Adipose tissue (tissue), 3 donors: Measurements from ENCODE around the gene MACROD2. TPM values are rescaled to one million over a fixed set of nuclear protein-coding genes. Genes with fewer than 3 reads are reported as not detected.

Experiments
- H3K27ac ChIP-seq: one replicate; pipeline ENCODE4 v1.5.1; 2013; ENCODE audit warnings: low read depth, low read length
- WGBS, 3 donors: extraction: QIAGEN DNeasy Blood & Tissue Kit; methylation state at CpG; one replicate each; pipeline ENCODE4 v1.1.7; 2013; 5-methylcytosine and 5-hydroxymethylcytosine counted together
- polyA plus RNA-seq, 3 donors: library from polyadenylated mRNA; stranded (reverse); fragments of 200-250 nt; gene quantifications; one replicate each; pipeline ENCODE4 v1.2.3, GENCODE V29; 2013
- donor health status: healthy with polysubstance abuse.
- donor health status: Bipolar disorder and iron deficiency.
- donor health status: healthy.

The MACROD2 gene
- polyA plus RNA-seq, 3 donors, result 0.11 to 0.98 (median 0.56) TPM

DNA sequence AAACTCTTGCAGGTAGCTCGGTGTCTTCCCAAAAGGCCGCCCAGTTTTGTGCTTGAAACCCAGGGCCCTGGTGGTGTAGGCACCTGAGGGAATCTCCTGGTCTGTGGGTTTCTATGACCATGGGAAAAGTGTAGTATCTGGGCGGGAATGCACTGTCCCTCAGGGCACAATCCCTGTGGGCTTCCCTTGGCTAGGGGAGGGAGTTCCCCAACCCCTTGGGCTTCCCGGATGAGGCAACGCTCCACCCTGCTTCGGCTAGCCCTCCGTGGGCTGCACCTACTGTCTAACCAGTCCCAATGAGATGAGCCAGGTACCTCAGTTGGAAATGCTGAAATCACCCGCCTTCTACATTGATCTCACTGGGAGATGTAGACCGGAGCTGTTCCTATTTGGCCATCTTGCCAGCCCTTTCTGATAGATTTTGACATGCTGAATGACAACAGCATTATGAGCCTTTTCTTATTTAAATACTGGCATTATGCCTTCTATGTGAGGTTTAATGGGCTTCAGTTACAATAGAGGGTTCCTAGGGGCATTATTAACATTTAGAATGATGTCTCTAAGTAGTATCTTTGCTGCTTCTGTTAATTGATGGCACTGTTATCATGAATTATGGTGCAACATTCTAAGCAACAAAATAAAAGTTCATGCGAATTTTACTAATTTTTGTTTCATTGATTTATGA lies 475.8 kb downstream of the MACROD2 start:
- WGBS, 3 donors, result 88 to 93% (median 92%) methylated on average over 10 of the region's 10 CpGs
- no peak overlapping the region for H3K27ac ChIP-seq

DNA sequence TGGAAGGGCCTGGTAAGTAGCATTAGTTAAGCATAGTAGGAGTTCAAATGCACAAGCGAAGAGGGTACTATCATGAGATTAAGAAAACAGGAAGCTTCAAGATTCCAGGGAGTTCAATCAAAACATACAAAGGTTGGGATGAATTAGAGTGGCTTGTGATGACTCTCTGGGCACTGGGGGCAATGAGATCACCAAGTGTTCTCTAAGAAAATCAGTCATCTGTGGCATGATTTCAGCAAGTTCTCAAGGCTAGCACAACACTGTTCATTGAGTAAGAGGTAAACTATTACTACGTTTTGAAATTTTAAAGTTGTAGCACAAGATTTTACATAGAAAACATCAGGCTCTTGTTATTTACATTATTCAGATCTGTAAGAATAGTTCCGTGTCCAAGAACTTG lies 481.8 kb downstream of the MACROD2 start:
- no peak overlapping the region for H3K27ac ChIP-seq
- WGBS, 3 donors, result 69 to 81% (median 75%) methylated on average over 3 of the region's 3 CpGs

DNA sequence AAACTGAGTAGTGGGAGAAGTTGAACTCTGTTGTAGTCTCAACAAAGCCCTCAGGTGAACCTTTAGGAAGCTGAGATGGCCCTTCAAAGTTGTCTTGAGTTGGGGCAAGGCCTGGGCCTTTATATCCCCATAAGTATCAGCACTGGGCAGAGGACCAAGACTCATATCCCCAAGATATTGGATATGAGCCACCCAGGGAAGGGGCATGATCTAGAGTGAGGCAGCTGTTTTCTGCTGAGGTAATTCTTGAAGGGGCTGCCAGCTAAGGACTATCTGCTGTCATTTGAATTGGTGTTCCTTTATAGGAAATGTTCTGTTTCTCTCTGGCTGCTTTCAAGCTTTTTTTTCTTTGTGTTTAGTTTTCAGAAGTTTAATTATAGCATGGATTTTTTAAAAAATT lies 482.8 kb downstream of the MACROD2 start:
- no peak overlapping the region for H3K27ac ChIP-seq

DNA sequence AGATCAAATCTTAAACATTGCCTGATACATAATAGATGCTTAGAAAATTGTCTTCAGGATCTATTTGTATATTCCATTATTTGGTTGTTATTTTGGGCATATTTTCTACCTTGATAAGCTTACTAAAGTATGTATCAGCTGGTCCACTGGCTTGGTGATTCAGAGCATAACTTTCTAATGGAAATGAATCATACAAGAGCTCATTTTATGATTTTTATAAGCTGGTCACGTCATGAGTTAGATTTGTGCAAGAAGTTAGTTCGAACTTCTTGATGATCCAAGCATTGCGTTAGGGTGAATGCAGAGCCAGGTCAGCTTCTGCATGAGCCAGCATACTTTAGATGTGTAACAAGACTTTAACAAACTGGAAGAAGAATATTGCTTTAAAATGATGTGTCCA lies 486.5 kb downstream of the MACROD2 start:
- 88 to 92% (median 90%) methylated on average over 3 of the region's 3 CpGs for WGBS, 3 donors
- H3K27ac ChIP-seq, result no peak overlapping the region

DNA sequence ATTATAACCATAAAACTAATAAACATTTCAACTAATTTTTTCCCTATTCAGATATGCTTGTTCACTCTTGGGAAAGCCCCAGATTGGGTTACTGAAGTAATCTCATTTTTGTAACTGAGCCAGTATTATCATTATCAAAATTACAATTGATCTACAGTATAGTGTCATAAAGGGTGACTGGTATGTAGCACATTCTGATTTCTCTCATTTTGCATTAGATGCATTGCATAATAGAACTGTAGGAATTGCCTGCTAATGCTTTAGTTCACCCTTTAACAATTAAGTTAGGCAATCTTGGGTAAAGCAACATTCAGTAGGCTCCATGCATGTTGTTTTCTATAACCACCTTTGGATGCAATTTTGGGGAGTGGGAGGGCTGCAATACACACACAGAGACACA lies 492.9 kb downstream of the MACROD2 start:
- H3K27ac ChIP-seq, result no peak overlapping the region

DNA sequence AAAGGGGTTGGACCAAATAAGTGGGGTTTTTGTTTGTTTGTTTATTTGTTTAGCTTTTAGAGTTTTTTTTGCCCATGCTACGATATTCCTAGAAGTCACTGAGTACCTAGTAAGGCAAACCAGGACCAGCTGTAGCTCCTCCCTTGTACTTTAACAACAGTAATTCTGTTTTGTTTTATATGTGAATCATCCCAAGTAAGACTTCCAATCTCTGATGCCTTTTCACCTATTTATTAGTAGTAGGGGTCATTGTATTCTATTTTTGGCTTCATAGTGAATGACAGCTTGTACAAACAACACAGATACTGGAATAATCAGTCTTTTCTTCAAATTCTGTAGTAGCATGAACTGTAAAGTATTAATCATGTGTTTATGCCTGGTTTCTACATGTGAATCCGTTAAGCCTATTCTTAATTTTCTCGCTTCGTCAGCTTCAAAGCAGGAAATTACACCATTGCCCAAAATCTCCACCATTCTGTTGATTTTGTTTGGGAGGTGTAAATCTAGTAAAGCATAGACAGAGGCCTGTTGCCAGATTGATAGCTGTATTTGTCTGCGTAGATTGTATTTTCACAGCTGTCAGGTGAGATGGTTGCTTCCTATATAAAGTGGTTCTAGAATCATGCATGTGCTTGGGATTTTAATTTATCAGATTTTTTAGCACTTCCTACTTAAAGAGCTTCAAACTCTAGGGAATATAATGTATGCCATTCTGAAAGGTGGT lies 493.6 kb downstream of the MACROD2 start:
- no peak overlapping the region for H3K27ac ChIP-seq
- 58 to 87% (median 64%) methylated on average over 5 of the region's 5 CpGs for WGBS, 3 donors

DNA sequence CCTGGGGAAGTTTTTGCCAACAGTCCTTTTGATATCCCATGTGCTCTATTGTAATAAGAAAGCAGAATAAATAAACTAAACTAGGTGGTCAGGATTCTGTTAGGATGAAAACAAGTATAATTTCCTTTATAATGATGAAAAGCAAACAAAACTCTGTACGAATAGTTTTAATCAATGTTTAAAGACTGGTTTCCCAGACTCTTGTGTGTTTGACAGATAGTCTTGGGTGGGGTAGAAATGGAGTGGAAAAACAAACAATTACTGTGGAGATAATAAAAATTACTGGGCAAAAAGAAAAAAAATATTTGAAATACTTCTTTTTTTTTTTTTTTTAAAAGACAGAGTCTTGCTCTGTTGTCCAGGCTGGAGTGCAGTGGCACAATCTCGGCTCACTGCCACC lies 494.2 kb downstream of the MACROD2 start:
- no peak overlapping the region for H3K27ac ChIP-seq
- WGBS, 3 donors, result 38 to 45% (median 39%) methylated on average over 2 of the region's 2 CpGs

DNA sequence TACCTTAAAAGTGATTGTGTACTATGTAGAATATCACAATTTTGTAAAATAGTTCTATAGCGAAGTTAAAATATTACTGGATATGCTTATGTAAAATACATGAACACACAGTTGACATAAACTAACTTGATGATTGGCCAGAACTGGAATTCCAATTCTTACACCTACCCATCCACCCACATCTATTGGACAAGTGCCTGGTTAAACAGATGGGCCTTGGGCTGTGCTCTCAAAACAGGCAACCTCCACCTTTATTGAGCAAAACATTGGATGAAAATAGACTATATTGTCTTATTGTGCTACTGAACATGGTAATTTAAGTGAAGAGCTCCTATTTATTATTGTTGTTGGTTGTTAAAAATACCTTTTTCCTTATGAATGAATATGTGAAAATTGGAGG lies 496.1 kb downstream of the MACROD2 start:
- WGBS, 3 donors, result 87 to 94% (median 89%) methylated on average over 1 of the region's 1 CpG

DNA sequence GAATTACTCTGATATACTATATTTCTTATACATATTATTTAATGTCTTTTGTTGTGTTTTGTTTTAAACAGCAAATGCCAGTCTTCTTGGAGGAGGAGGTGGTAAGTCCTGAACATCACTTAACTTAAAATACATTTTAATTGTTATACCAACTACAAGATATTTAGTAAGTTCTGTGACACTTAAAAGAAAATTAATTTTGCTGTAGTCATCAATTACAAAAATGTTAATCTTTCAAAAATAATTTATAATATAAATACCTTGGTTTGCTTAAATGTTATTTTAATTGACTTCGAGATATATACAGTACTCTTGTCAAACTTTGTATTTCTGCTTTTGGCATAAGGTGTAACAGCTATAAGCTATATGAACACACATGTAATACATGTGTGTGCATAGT lies 498.1 kb downstream of the MACROD2 start:
- 81 to 95% (median 88%) methylated on average over 1 of the region's 1 CpG for WGBS, 3 donors
- H3K27ac ChIP-seq, result no peak overlapping the region

More for the DNA sequence above, 496.1 kb downstream of the MACROD2 start:
- no peak overlapping the region for H3K27ac ChIP-seq

DNA sequence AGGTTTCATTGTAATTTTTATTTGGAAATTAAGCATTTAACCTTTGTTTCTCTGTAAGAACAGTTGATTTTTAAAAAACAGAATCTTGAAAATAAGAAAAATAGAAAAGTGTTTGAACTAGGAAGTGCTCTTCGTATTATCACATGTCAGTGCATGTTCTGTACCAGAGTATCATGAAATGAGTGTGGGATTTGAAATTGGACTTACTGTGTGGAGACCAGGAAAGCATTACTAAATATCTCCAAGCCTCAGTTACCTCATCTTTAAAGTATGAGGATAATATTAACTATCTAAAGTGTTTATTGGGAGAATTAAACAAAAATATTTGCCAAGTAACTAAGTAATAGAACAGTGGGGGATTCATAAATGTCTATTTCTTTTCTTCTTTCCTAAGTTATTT lies 499.0 kb downstream of the MACROD2 start:
- WGBS, 3 donors, result 73 to 95% (median 87%) methylated on average over 1 of the region's 1 CpG
- no peak overlapping the region for H3K27ac ChIP-seq

DNA sequence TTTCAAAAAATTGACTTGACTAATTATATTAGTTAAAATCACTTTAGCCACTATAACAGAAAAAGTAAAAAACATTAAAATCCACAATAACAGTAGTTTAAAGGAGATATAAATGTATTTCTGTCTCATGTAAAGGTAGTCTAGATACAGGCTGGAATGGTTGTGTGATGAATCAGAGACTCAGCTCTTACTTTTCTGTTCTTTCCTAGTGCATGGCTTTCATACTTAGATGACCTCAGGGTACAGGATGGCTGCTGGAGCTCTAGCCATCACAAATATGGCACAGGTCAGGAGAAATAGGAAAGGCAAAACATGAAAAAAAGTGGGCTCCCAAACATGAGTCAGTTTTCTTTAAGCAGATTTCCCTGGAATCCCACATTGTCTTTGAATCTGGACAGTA lies 499.8 kb downstream of the MACROD2 start:
- no peak overlapping the region for H3K27ac ChIP-seq

DNA sequence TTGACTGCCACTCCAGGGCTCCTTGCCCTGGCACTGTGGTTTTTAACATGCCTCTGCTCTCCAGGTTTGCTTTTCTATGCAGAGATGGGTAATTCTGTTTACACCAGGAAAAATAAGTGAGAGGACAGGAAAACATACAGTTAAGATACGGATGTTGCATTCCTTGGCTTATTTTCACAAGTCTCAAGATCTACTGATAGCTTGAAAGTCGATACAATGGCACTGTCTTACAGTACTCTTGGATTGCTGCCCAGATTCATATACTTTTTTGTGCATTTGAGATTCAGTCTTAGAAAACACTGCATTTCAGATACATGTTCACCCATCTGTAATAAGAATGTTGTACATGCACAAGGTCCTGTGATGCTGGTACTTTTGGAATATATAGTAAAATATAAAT lies 501.7 kb downstream of the MACROD2 start:
- no peak overlapping the region for H3K27ac ChIP-seq
- WGBS, 3 donors, result 42 to 60% (median 56%) methylated on average over 2 of the region's 2 CpGs

DNA sequence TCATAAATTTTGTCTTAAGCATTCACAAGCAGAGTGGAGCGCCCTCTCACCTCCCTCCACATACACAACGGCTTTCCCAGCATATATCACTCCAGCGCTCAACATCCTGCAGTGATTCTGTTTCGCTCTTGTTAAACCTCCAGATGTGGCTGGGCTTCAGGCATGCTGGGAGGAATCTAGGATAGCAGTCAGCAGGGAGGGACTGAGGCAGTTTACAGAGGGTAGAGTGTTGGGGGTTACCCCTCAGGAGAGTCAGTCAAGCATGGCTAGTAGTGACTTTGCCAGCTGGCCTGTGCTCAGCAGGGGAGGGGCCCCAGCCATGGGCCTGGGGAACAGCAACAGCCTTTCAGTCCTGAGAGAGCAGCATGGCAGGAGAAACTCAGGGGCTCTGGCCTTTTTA lies 503.5 kb downstream of the MACROD2 start:
- no peak overlapping the region for H3K27ac ChIP-seq
- 70 to 93% (median 74%) methylated on average over 4 of the region's 4 CpGs for WGBS, 3 donors

DNA sequence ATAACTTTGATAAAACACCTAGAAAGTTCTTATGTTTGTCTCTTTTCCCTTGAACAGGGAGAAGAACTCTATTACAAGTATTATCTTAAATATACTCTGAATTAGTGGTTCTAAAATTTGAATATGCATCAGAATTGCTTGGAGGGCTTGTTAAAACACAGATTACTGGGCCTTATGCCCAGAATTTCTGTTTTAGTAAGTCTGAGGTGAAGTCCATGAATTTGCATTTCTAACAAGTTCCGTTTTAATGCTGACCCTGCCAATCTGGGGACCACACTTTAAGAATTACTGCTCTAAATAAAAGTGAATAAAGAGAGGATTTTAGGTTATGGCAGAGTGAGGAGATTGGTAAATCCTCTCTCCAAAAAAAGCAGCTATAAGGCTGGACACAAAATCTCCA lies 510.2 kb downstream of the MACROD2 start:
- 74 to 95% (median 91%) methylated on average over 1 of the region's 1 CpG for WGBS, 3 donors

DNA sequence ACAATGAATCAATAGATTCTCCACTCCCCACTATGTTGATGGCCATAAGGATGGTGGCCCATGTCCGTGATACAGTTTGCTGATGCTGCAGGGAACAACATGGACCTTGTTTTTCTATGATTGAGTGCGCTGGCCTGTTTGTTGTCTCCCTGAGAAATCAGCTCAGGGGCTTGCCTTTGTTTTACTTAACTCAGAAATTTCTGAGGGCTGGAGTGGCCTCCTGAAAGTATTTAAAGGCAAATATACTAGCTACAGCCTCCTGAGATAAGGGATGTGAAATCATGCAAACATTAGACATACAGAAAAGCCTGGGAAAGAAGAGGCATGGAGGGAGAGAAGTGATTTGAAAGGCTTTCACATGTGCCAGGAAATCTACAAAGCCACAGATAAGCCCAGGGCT lies 512.4 kb downstream of the MACROD2 start:
- WGBS, 3 donors, result 82 to 90% (median 89%) methylated on average over 2 of the region's 2 CpGs
- no peak overlapping the region for H3K27ac ChIP-seq

More for the DNA sequence above, 510.2 kb downstream of the MACROD2 start:
- no peak overlapping the region for H3K27ac ChIP-seq

DNA sequence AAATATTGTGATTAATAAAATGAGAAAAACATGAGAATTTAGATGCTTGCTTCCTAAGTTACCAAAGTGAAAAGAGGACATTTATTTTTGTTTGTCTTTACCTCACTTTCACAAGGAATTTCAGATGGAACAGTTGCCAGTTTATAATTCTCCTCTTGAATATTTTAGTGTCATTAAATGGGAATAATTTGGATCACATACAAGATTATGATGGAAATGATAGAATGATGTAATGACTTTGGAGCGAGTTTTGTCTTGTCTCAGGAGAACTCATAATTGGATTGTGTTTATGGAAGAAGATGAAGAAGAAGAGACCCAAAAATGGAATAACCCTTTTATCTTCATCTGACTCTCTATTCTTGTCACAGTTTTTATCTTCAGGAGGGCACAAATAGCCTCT lies 515.0 kb downstream of the MACROD2 start:
- 39 to 81% (median 54%) methylated on average over 1 of the region's 1 CpG for WGBS, 3 donors
- H3K27ac ChIP-seq, result no peak overlapping the region

DNA sequence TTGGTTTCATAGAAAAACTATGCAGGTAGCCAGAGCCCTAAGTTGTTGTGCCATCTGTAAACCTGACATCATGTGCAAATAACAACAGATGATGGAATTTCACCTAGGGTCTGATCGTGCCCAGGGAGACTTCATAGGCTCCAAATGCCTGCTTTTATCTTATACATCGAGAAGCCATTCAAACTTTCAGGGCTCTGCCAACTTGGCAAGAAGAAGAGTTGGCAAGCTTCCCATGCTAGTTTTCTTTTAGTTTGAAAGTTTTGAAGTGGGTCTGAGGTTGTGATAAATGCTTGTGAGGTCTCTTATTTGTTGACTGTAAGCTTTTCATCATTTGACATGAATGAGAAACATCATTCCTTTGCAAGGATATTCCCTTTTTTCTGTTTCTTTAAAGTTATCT lies 517.5 kb downstream of the MACROD2 start:
- WGBS, 3 donors, result 3 to 7% (median 6%) methylated on average over 2 of the region's 2 CpGs
- H3K27ac ChIP-seq, result no peak overlapping the region

DNA sequence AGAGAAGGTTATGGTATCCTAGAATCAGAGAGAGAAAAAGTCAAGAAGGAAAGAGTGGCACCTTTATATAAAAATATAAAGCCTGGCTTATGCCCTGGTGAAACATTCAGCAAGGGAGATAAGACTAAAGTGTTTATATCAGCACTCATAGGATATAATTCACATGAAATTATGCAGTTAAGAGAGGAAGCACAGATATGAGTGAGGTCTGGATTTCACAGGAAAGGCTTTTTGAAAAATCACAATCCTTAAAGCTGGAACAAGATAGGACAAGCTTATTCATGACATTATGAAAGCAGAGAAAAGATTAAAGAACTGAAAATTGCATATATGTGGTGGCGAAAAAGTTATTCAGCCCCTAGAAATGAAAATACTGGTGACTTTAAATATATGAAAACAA lies 523.3 kb downstream of the MACROD2 start:
- H3K27ac ChIP-seq, result no peak overlapping the region
- 91 to 97% (median 92%) methylated on average over 1 of the region's 1 CpG for WGBS, 3 donors

DNA sequence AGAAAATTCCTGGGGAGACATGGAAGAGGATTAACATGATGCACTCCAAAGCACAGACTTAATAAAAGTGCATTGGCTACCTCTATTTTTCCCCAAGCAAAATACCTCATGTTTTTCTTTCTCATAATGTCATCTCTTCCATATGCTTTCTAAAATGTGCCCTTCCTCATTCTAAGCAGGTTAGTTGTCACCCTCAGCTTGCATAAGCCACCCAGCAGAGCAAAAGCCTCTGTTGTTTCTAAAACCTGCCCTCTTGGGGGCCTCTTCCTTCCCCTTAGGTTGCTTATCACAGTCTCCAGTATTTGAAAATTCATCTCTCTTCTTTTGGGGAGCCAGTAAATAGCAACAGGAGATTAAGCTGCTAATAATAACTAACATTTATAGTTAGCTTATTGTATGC lies 525.7 kb downstream of the MACROD2 start:
- no peak overlapping the region for H3K27ac ChIP-seq

DNA sequence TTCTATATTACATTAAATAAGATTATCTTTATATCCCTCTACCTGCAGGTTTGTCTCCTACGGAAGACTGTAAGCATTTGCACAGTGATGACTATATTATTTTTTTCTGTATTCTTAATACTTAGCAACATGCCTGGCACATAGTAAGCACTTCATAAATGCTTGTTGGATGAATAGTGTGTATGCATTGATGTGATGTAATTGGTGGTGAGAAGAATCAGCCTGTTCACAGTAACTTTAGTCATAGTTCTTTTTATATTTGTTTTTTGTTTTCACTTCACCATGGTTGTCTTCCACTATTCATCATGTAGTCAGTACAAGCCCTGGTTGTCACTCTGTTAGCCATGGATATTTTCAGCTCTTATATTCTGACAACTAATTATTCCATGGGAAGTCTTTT lies 526.1 kb downstream of the MACROD2 start:
- no peak overlapping the region for H3K27ac ChIP-seq
- 58 to 97% (median 77%) methylated on average over 1 of the region's 1 CpG for WGBS, 3 donors
